ENCODE results near the gene MGMT.

MGMT gene

GRCh38 chr10:129621693-129622092 lies 154.7 kb downstream of the MGMT start:
- DNase-seq (ENCODE audit: extremely low read depth, low read depth) = no peak
- no peak for TF ChIP-seq CTCF (IDR thresholded peaks at IDR 0.05; ENCODE audit: low read depth, low read length)

DNA sequence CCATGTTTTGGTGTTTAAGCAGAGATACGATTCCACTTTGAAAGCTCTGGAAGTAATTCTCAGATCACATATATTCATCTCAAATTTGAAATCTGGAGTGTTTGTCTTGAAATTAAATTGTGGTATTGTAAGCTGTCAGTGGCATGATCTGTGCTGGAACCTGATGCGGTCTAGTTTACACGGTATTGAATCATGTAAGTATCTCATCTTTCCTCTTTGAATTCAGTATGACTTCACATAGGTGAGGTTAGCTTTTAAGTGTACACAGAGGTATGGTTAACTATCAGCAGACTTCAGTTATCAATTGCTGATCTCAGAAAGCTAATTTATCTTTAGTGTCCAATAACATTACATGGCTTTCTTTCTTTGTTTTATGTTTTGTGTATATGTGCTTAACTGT lies 155.2 kb downstream of the MGMT start:
- DNase-seq (ENCODE audit: extremely low read depth, low read depth) = no peak
- TF ChIP-seq CTCF (IDR thresholded peaks at IDR 0.05; ENCODE audit: low read depth, low read length) = no peak

DNA sequence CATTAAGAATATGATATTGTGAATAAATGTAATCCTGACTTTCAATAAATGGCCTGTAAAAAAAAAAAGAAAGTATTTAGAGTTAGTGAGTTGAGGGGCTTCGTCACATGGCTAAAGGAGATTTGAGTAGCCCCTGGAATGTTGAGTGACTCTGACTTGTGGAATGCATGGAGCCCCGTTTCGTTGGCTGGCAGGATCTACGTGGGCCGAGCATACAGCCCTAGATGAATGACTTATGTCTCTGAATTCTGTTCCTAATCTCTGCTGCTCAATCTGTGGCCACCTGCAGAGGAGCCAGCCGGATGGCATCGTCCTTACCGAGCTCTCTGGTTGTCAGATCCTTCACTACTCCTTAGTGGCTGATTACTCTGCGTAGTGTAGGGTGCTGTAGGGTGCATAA lies 155.7 kb downstream of the MGMT start:
- DNase-seq (ENCODE audit: extremely low read depth, low read depth) = no peak

GRCh38 chr10:129624526-129624925 lies 157.5 kb downstream of the MGMT start:
- DNase-seq (ENCODE audit: extremely low read depth, low read depth) = no peak
- TF ChIP-seq CTCF (IDR thresholded peaks at IDR 0.05; ENCODE audit: low read depth, low read length) = no peak

More for the DNA sequence above, 155.7 kb downstream of the MGMT start:
- no peak for TF ChIP-seq CTCF (IDR thresholded peaks at IDR 0.05; ENCODE audit: low read depth, low read length)

GRCh38 chr10:129626309-129626708 lies 159.3 kb downstream of the MGMT start:
- TF ChIP-seq CTCF (IDR thresholded peaks at IDR 0.05; ENCODE audit: low read depth, low read length) = no peak
- no peak for DNase-seq (ENCODE audit: extremely low read depth, low read depth)

DNA sequence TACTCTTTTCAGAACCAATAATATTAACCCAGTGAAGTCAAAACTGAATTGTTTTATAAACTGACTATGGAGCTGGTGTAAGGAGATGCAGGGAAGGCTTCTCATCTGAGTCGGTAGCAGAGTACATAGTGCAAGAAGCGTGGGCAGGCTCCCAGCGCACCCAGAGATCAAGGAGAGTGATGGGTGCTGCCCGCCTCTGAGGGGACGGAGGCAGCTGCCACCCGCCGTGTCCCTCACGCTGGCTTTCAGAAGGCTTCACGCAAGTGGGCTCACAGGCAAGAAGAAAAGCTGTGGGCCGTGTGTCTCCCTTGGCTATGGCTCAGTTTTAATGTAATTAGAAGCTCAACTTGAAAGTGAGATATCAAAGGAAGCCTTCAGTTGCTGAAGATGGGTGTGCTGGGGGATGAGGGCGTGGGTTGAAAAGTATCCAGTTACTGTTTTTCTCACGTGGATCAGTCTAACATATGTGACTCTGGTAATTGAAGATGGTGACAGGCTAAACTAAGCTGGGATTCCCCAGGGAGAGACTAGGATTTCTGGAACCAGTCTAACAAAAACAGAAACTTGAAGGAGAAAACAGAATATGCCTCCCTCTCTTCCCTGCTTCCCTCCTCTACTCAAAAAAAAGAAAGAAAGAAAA lies 159.9 kb downstream of the MGMT start:
- DNase-seq (ENCODE audit: extremely low read depth, low read depth) = no peak
- no peak for TF ChIP-seq CTCF (IDR thresholded peaks at IDR 0.05; ENCODE audit: low read depth, low read length)

DNA sequence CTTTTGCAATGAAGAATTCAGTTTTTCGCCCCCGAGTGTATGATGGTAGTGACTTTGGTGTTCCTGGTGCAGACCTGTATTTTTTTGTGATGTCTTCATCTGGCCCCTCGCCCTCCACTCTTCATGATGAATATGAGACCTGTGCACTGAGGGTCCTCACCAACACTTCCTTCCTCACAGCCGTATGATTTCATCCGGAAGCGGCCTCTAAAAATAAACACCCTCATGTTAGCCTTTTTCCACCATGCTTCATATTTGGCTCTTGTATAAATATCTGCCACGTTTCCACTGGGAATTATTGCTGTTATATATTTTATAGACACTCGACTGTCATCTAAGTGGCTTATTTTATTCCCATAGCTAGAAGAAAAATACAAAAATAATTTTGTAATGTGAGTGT lies 160.4 kb downstream of the MGMT start:
- no peak for DNase-seq (ENCODE audit: extremely low read depth, low read depth)
- TF ChIP-seq CTCF (IDR thresholded peaks at IDR 0.05; ENCODE audit: low read depth, low read length) = no peak
